Common myeloid progenitor, CD34-positive (primary cell): ENCODE measurements around the gene CENPE.

Source experiments
- CTCF ChIA-PET: fragments of 350-600 bp; sonication (Branson Sonifier 250); formaldehyde crosslinking; loops from one replicate; lab custom pipeline; 2021; ENCODE audit warnings: antibody characterized with exemption; lab: Charles Lee
- POLR2A ChIA-PET: fragments of 350-600 bp; sonication (Branson Sonifier 250); formaldehyde crosslinking; loops from one replicate; lab custom pipeline; 2021; ENCODE audit warnings: antibody characterized with exemption; lab: Charles Lee
- DNase-seq, 3 donors: peaks; one replicate each; pipeline versions ENCODE4 v3.0.0 to v3.0.0-alpha.2; 2013
- H3K27ac ChIP-seq, 2 experiments: 1 replicate in 1 of 2; 2 replicates in 1 of 2; pipeline ENCODE4 v1.7.0; 2013; ENCODE audit warnings: inconsistent platforms in 2 of 2, low read length in 2 of 2, mild to moderate bottlenecking in 2 of 2, low read depth in 1 of 2, moderate library complexity in 1 of 2; ENCODE audit not compliant: severe bottlenecking in 2 of 2, insufficient read depth in 1 of 2, poor library complexity in 1 of 2
- H3K27me3 ChIP-seq, 5 experiments: replicated peaks in 2 of 5; 1 replicate in 3 of 5; 2 replicates in 2 of 5; pipeline versions ENCODE4 v1.6.1 to v1.7.0; 2013; ENCODE audit warnings: low read length in 4 of 5, mild to moderate bottlenecking in 2 of 5, moderate library complexity in 2 of 5, inconsistent platforms in 1 of 5; ENCODE audit not compliant: insufficient read depth in 5 of 5, control insufficient read depth in 4 of 5
- H3K36me3 ChIP-seq, 4 experiments: 1 replicate in 2 of 4; 2 replicates in 2 of 4; pipeline versions ENCODE4 v1.6.1 to v1.7.0; 2013; ENCODE audit warnings: low read length in 3 of 4, control low read depth in 1 of 4, mild to moderate bottlenecking in 1 of 4; ENCODE audit not compliant: control insufficient read depth in 4 of 4, insufficient read depth in 4 of 4
- H3K4me1 ChIP-seq, 4 experiments: 1 replicate in 3 of 4; 2 replicates in 1 of 4; pipeline versions ENCODE4 v1.6.1 to v1.7.1; 2013; ENCODE audit warnings: low read length in 3 of 4, mild to moderate bottlenecking in 3 of 4, control low read depth in 1 of 4, inconsistent platforms in 1 of 4, moderate library complexity in 1 of 4; ENCODE audit not compliant: control insufficient read depth in 4 of 4, insufficient read depth in 4 of 4; ENCODE audit errors: control extremely low read depth in 1 of 4
- H3K4me3 ChIP-seq, 7 experiments: 1 replicate in 4 of 7; 2 replicates in 3 of 7; pipeline versions ENCODE4 v1.5.1 to v1.7.0; 2013; ENCODE audit warnings: mild to moderate bottlenecking in 7 of 7, low read length in 6 of 7, moderate library complexity in 6 of 7, inconsistent platforms in 2 of 7, low read depth in 2 of 7, control low read depth in 1 of 7; ENCODE audit not compliant: insufficient read depth in 4 of 7, control insufficient read depth in 1 of 7; ENCODE audit errors: extremely low read depth in 1 of 7
- H3K9me3 ChIP-seq, 5 experiments: 1 replicate in 4 of 5; 2 replicates in 1 of 5; pipeline versions ENCODE4 v1.6.1 to v1.7.1; 2013; ENCODE audit warnings: low read length in 4 of 5, mild to moderate bottlenecking in 2 of 5, inconsistent platforms in 1 of 5, low read depth in 1 of 5, moderate library complexity in 1 of 5; ENCODE audit not compliant: control insufficient read depth in 4 of 5, insufficient read depth in 2 of 5; ENCODE audit errors: control extremely low read depth in 1 of 5
- WGBS: methylation state at CpG from one replicate; pipeline ENCODE4 v1.1.5; 2013; ENCODE audit not compliant: insufficient coverage; 5-methylcytosine and 5-hydroxymethylcytosine counted together

The CENPE gene

DNA sequence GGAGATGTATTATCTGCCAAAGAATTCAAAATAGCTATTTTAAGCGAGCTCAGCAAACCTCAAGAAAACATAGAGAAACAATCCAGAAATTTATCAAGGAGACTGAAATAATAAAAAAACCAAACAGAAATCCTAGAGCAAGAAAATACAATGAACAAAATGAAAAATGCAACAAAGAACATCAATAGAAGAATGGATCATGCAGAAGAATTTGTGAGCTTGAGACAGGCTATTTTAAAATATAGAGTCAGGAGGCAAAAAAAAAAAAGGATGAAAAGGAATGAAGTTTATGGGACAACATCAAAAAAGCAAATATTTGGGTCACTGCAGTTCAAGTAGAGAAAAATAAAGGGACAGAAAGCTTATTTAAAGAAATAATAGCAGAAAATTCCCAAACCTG is 29.1 kb downstream of the CENPE start:
- ChIA-PET CTCF (interaction anchor here (0.8 kb wide), 1 partner anchor 14 kb away, joined by 3 read pairs; no protein-coding TSS in a partner anchor), POLR2A (interaction anchor here (0.6 kb wide), 1 partner anchor 8 kb away, joined by 4 read pairs; no protein-coding TSS in a partner anchor)
- no CpG with 5 or more reads among the region's 1 CpG for WGBS
- Histone ChIP-seq H3K4me3 (no peak overlapping the region), H3K4me1 (no peaks in the 10 kb centered on the region), H3K27ac (no peak overlapping the region), H3K27me3 (no peaks in the 10 kb centered on the region), H3K36me3 (peaks cover 20 to 41% (median 30%) of the 10 kb centered on the region in 4 experiments), H3K9me3 (peaks cover 3 to 23% (median 12%) of the 10 kb centered on the region in 5 experiments)
- DNase-seq = peak in 2 of 3 donors; percentile 14 to 27

DNA sequence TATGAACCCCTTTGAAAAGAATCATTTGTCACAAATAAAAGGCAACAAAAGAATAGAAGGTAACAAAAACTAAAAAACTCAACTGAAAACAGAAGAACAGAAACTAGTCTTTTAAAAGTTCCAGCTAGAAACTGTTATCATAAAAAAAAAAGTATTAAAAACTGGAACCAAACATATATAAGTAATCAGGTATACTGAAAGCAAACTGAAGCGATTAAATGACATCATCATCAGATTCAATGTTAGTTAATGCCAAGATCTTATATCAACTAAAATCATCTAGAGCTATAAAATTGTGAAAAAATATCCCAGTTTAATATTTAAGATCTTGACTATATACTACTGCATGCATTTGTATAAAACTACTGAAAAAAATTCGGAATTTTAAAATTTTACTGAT is 36.0 kb downstream of the CENPE start:
- no peaks in the 10 kb centered on the region for H3K4me1 ChIP-seq
- CTCF ChIA-PET = no interaction called here
- WGBS = 100% methylated on average over 1 of the region's 2 CpGs
- no peaks in the 10 kb centered on the region for H3K27me3 ChIP-seq
- H3K9me3 ChIP-seq = no peaks in the 10 kb centered on the region
- peaks cover 5 to 28% (median 15%) of the 10 kb centered on the region in 4 experiments for H3K36me3 ChIP-seq
- H3K27ac ChIP-seq = no peak overlapping the region
- H3K4me3 ChIP-seq = no peak overlapping the region
- DNase-seq = no peak
- POLR2A ChIA-PET = no interaction called here

DNA sequence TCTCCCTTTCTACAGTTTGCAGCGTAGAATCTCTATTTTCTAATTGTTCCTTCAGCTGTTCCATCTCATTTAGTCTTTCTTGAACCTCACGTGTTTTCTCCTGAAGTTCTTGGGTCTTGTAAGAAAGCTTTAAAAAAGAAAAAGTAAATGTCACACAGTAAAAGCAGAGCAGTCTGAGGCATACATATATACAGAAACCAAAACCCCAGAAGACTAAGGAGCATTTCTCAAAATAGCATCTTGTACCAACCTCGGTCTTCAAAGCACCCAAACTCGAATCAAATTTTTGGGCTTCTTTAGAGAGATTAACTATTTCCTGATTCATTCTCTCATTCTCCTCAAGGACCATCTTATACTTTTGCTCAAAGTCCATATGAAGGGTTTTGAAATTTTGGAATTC is 39.4 kb downstream of the CENPE start:
- no peaks in the 10 kb centered on the region for H3K4me1 ChIP-seq
- POLR2A ChIA-PET = no interaction called here
- CTCF ChIA-PET = no interaction called here
- H3K9me3 ChIP-seq = peaks cover 0 to 9% (median 2%) of the 10 kb centered on the region in 5 experiments
- WGBS = 100% methylated on average over 1 of the region's 4 CpGs
- no peaks in the 10 kb centered on the region for H3K27me3 ChIP-seq
- peaks cover 5 to 48% (median 29%) of the 10 kb centered on the region in 4 experiments for H3K36me3 ChIP-seq
- DNase-seq = no peak
- no peak overlapping the region for H3K27ac ChIP-seq
- no peak overlapping the region for H3K4me3 ChIP-seq

GRCh38 chr4:103156106-103156505 is 42.0 kb downstream of the CENPE start:
- POLR2A ChIA-PET = no interaction called here
- WGBS = no CpG with 5 or more reads among the region's 3 CpGs
- Histone ChIP-seq H3K36me3 (peaks cover 10 to 58% (median 30%) of the 10 kb centered on the region in 4 experiments), H3K4me3 (no peak overlapping the region), H3K27ac (no peak overlapping the region), H3K9me3 (peaks cover 0 to 9% (median 2%) of the 10 kb centered on the region in 5 experiments), H3K27me3 (no peaks in the 10 kb centered on the region), H3K4me1 (no peaks in the 10 kb centered on the region)
- CTCF ChIA-PET = no interaction called here
- DNase-seq = no peak

- H3K27ac ChIP-seq = no peak overlapping the region
- no CpG with 5 or more reads among the region's 3 CpGs for WGBS
- H3K36me3 ChIP-seq = peaks cover 14 to 63% (median 37%) of the 10 kb centered on the region in 4 experiments
- no peaks in the 10 kb centered on the region for H3K27me3 ChIP-seq
- H3K4me3 ChIP-seq = no peak overlapping the region
- no peaks in the 10 kb centered on the region for H3K4me1 ChIP-seq
- ChIA-PET POLR2A (no interaction called here), CTCF (no interaction called here)
- DNase-seq = no peak
- peaks cover 0 to 9% (median 2%) of the 10 kb centered on the region in 5 experiments for H3K9me3 ChIP-seq
Measured at GRCh38 chr4:103152381-103152780, 45.8 kb downstream of the CENPE start.

GRCh38 chr4:103150677-103151076 is 47.5 kb downstream of the CENPE start:
- ChIA-PET CTCF (no interaction called here), POLR2A (no interaction called here)
- no peak overlapping the region for H3K4me3 ChIP-seq
- DNase-seq = no peak
- no CpG with 5 or more reads among the region's 1 CpG for WGBS
- no peaks in the 10 kb centered on the region for H3K4me1 ChIP-seq
- no peaks in the 10 kb centered on the region for H3K27me3 ChIP-seq
- H3K36me3 ChIP-seq = peaks cover 8 to 63% (median 35%) of the 10 kb centered on the region in 4 experiments
- peaks cover 0 to 2% (median 0%) of the 10 kb centered on the region in 5 experiments for H3K9me3 ChIP-seq
- no peak overlapping the region for H3K27ac ChIP-seq

DNA sequence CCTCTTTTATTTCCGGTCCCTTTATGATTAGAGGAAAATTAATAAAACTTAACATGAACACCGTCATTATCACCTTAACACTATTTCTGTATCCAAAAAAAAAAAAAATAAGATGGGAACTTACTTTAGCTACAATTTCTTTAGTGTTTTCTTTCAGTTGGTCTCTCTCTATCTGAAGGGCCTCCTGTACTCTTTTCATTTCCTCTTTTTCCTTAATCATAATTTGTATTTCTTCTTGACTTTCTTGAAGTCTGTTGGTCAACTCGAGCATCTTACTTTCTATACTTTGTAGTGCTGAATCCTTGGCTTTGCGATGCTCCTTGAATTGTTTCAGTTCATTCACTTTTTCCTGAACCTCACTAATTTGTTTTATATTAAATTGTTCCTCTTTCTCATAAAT is 53.2 kb downstream of the CENPE start:
- H3K27ac ChIP-seq = no peak overlapping the region
- 100% methylated on average over 1 of the region's 4 CpGs for WGBS
- peaks cover 11 to 66% (median 36%) of the 10 kb centered on the region in 4 experiments for H3K36me3 ChIP-seq
- H3K9me3 ChIP-seq = no peaks in the 10 kb centered on the region
- DNase-seq = no peak
- H3K4me3 ChIP-seq = no peak overlapping the region
- POLR2A ChIA-PET = no interaction called here
- no peaks in the 10 kb centered on the region for H3K4me1 ChIP-seq
- CTCF ChIA-PET = no interaction called here
- no peaks in the 10 kb centered on the region for H3K27me3 ChIP-seq
